GM23338 (cell line): ENCODE data around the gene FZD7. TPM values are rescaled to one million over a fixed set of nuclear protein-coding genes. Genes with fewer than 3 reads are reported as not detected.

Experiments used
- ATAC-seq: fragments of 200-7000 bp; cut with Tn5 transposase; 3 replicates; pipeline ENCODE4 v1.9.1; 2020
- DNase-seq: peaks from one replicate; pipeline ENCODE4 v3.0.0-alpha.2; 2015; ENCODE audit warnings: low spot score
- H2AFZ ChIP-seq: fragments of 200-600 bp; sonication (generic); 2 replicates; pipeline ENCODE4 v1.8.0; 2016; ENCODE audit warnings: antibody characterized with exemption, mild to moderate bottlenecking, moderate library complexity
- H3F3A ChIP-seq: fragments of 200-600 bp; sonication (generic); replicated peaks from 2 replicates; pipeline ENCODE4 v1.8.0; 2017; ENCODE audit warnings: antibody characterized with exemption, mixed run types, low read depth
- H3K27ac ChIP-seq: fragments of 200-600 bp; sonication (generic); 2 replicates; pipeline ENCODE4 v1.6.1; 2016; ENCODE audit warnings: low read depth
- H3K27me3 ChIP-seq: fragments of 200-600 bp; sonication (generic); 2 replicates; pipeline ENCODE4 v1.8.0; 2016; ENCODE audit warnings: mild to moderate bottlenecking, mixed run types, moderate library complexity; ENCODE audit not compliant: insufficient read depth
- H3K36me3 ChIP-seq: fragments of 200-600 bp; sonication (generic); 2 replicates; pipeline ENCODE4 v1.8.0; 2016; ENCODE audit warnings: mild to moderate bottlenecking; ENCODE audit not compliant: insufficient read depth
- H3K4me1 ChIP-seq: fragments of 200-600 bp; sonication (generic); 2 replicates; pipeline ENCODE4 v1.8.0; 2016; ENCODE audit warnings: mild to moderate bottlenecking, moderate library complexity; ENCODE audit not compliant: insufficient read depth
- H3K4me2 ChIP-seq: fragments of 200-600 bp; sonication (generic); 2 replicates; pipeline ENCODE4 v1.7.1; 2017; ENCODE audit warnings: mixed run types
- H3K4me3 ChIP-seq: fragments of 200-600 bp; sonication (generic); 2 replicates; pipeline ENCODE4 v1.6.1; 2016; ENCODE audit warnings: mixed run types
- H3K79me2 ChIP-seq: fragments of 200-600 bp; sonication (generic); replicated peaks from 2 replicates; pipeline ENCODE4 v1.8.0; 2017; ENCODE audit warnings: mild to moderate bottlenecking; ENCODE audit not compliant: insufficient read depth
- H3K9me2 ChIP-seq: fragments of 200-600 bp; sonication (generic); 2 replicates; pipeline ENCODE4 v1.8.0; 2017; ENCODE audit not compliant: insufficient read depth
- H4K20me1 ChIP-seq: fragments of 200-600 bp; sonication (generic); replicated peaks from 2 replicates; pipeline ENCODE4 v1.8.0; 2017; ENCODE audit warnings: mild to moderate bottlenecking; ENCODE audit not compliant: insufficient read depth
- H3K27ac Mint-ChIP-seq: 2 replicates; pipeline ENCODE4 v1.8.0; 2020; ENCODE audit warnings: inconsistent platforms, mild to moderate bottlenecking, moderate library complexity, mixed read lengths
- H3K27me3 Mint-ChIP-seq: 3 replicates; pipeline ENCODE4 v1.8.0; 2022; ENCODE audit warnings: low read depth, mild to moderate bottlenecking, moderate library complexity, mixed read lengths, inconsistent platforms; ENCODE audit not compliant: insufficient read depth, poor library complexity
- H3K36me3 Mint-ChIP-seq: 3 replicates; pipeline ENCODE4 v1.8.0; 2021; ENCODE audit warnings: low read depth, mild to moderate bottlenecking, inconsistent platforms, moderate library complexity, mixed read lengths
- H3K4me1 Mint-ChIP-seq: 3 replicates; pipeline ENCODE4 v1.8.0; 2020; ENCODE audit warnings: mild to moderate bottlenecking, inconsistent platforms, mixed read lengths
- H3K4me3 Mint-ChIP-seq: 3 replicates; pipeline ENCODE4 v1.8.0; 2021; ENCODE audit warnings: moderate library complexity, mild to moderate bottlenecking, inconsistent platforms, mixed read lengths
- H3K9me3 Mint-ChIP-seq: 3 replicates; pipeline ENCODE4 v1.8.0; 2020; ENCODE audit warnings: moderate library complexity, mild to moderate bottlenecking, inconsistent platforms, mixed read lengths
- CREB1 ChIP-seq: fragments of 250-450 bp; sonication (Bioruptor Pico); IDR thresholded peaks from 2 replicates; pipeline ENCODE4 v1.5.0; 2020; ENCODE audit warnings: low read depth, mild to moderate bottlenecking, moderate library complexity
- CTCF ChIP-seq, 2 experiments: fragments of 200-600 bp in 1 of 2; sonication (generic) in 1 of 2; conservative IDR thresholded peaks; 2 replicates each; pipeline versions ENCODE4 v1.5.1 to v1.6.1; 2016 to 2017; ENCODE audit warnings: antibody characterized with exemption in 2 of 2, low read depth in 2 of 2, mild to moderate bottlenecking in 2 of 2, moderate library complexity in 1 of 2
- ETS1 ChIP-seq: IDR thresholded peaks from 2 replicates; pipeline ENCODE4 v1.6.1; 2016; ENCODE audit warnings: antibody characterized with exemption
- EZH2 ChIP-seq: fragments of 200-600 bp; sonication (generic); IDR thresholded peaks from one replicate; pipeline ENCODE4 v1.8.0; 2017; ENCODE audit warnings: antibody characterized with exemption, mild to moderate bottlenecking, low read depth; ENCODE audit not compliant: unreplicated experiment
- EZH2phosphoT487 ChIP-seq: fragments of 200-600 bp; sonication (generic); IDR thresholded peaks from one replicate; pipeline ENCODE4 v1.8.1; 2018; ENCODE audit warnings: antibody characterized with exemption; ENCODE audit not compliant: unreplicated experiment
- JUNB ChIP-seq: IDR thresholded peaks from one replicate; pipeline ENCODE4 v1.6.1; 2016; ENCODE audit warnings: antibody characterized with exemption; ENCODE audit not compliant: unreplicated experiment
- NANOG ChIP-seq: IDR thresholded peaks from 2 replicates; pipeline ENCODE4 v1.6.1; 2016; ENCODE audit warnings: antibody characterized with exemption, borderline replicate concordance
- POLR2AphosphoS5 ChIP-seq: IDR thresholded peaks from 2 replicates; pipeline ENCODE4 v1.6.1; 2016; ENCODE audit warnings: antibody characterized with exemption, low read depth
- REST ChIP-seq: IDR thresholded peaks from one replicate; pipeline ENCODE4 v1.6.1; 2018; ENCODE audit warnings: antibody characterized with exemption; ENCODE audit not compliant: unreplicated experiment
- ZNF114 ChIP-seq: fragments of 250-450 bp; sonication (Bioruptor Pico); IDR thresholded peaks from 2 replicates; pipeline ENCODE4 v1.5.0; 2020; ENCODE audit warnings: mild to moderate bottlenecking, moderate library complexity
- ZNF331 ChIP-seq: fragments of 250-450 bp; sonication (Bioruptor Pico); IDR thresholded peaks from 2 replicates; pipeline ENCODE4 v1.5.0; 2020; ENCODE audit warnings: low read depth, mild to moderate bottlenecking, moderate library complexity
- polyA plus RNA-seq: library from polyadenylated mRNA; unstranded; fragments of >200 nt; fragmentation: Nextera tagmentation; extraction: Ambion mirVana; gene quantifications from 2 replicates; pipeline ENCODE4 v1.2.1, GENCODE V29; 2016
- total RNA-seq: library from RNA; depleted of rRNA; stranded (reverse); fragments of >200 nt; shearing (Covaris generic); gene quantifications from 2 replicates; pipeline ENCODE4 v1.2.3, GENCODE V29; 2014

FZD7 gene
- total and polyA plus RNA-seq, 2 experiments from 2014 or later: 164 to 435 TPM

GRCh38 chr2:202061695-202062094 is 28.0 kb downstream of the FZD7 start:
- TF ChIP-seq EZH2 (no peak), ZNF331 (CRISPR knock-in tag) (no peak), POLR2AphosphoS5 (no peak), ETS1 (no peak)
- H3K4me3 ChIP-seq: no peak overlapping the region
- Mint-ChIP-seq H3K4me3 (no peak overlapping the region), H3K27me3 (no peaks in the 10 kb centered on the region), H3K27ac (no peak overlapping the region), H3K36me3 (no peaks in the 10 kb centered on the region), H3K9me3 (no peaks in the 10 kb centered on the region), H3K4me1 (peaks cover 19% of the 10 kb centered on the region)
- H4K20me1 ChIP-seq: no peaks in the 10 kb centered on the region
- no peaks in the 10 kb centered on the region for H3K79me2 ChIP-seq
- no peaks in the 10 kb centered on the region for H3K9me2 ChIP-seq
- H3K36me3 ChIP-seq: no peaks in the 10 kb centered on the region
- peaks cover 15% of the 10 kb centered on the region for H3K4me1 ChIP-seq
- DNase-seq (no peak), ATAC-seq (no peak)
- no peak overlapping the region for H3K27ac ChIP-seq
- no peak overlapping the region for H2AFZ ChIP-seq
- H3K27me3 ChIP-seq: no peaks in the 10 kb centered on the region
- no peak overlapping the region for H3K4me2 ChIP-seq
- 0 out of 2 replicates have a peak, but pooled peaks cover 4% of the 10 kb centered on the region for H3F3A ChIP-seq

- DNase-seq (peak; percentile 60), ATAC-seq (peak; percentile 93)
- Mint-ChIP-seq H3K36me3 (no peaks in the 10 kb centered on the region), H3K4me1 (peaks cover 19% of the 10 kb centered on the region), H3K4me3 (no peak overlapping the region), H3K9me3 (no peaks in the 10 kb centered on the region), H3K27ac (peak overlapping the region; percentile 80), H3K27me3 (no peaks in the 10 kb centered on the region)
- H3K27me3 ChIP-seq: no peaks in the 10 kb centered on the region
- H4K20me1 ChIP-seq: no peaks in the 10 kb centered on the region
- H3K79me2 ChIP-seq: no peaks in the 10 kb centered on the region
- H3K36me3 ChIP-seq: no peaks in the 10 kb centered on the region
- peak overlapping the region; percentile 98 for H2AFZ ChIP-seq
- H3F3A ChIP-seq: 0 out of 2 replicates have a peak, but pooled peaks cover 4% of the 10 kb centered on the region
- H3K9me2 ChIP-seq: no peaks in the 10 kb centered on the region
- no peak overlapping the region for H3K4me3 ChIP-seq
- H3K27ac ChIP-seq: peak overlapping the region; percentile 71; the same call in 1 of the 2 replicates
- H3K4me2 ChIP-seq: peak overlapping the region; percentile 32
- peaks cover 15% of the 10 kb centered on the region for H3K4me1 ChIP-seq
- TF ChIP-seq NANOG (no peak), REST (no peak), POLR2AphosphoS5 (no peak), CREB1 (CRISPR knock-in tag) (no peak), EZH2phosphoT487 (no peak), CTCF (conservative IDR thresholded peaks at IDR 0.05; ENCODE audit: low read depth in 2 of 2) (no peak), ZNF114 (no peak), ZNF331 (CRISPR knock-in tag) (no peak), JUNB (no peak)
Observed at GRCh38 chr2:202064171-202064880, 30.7 kb downstream of the FZD7 start.
